HFFc6 (cell line): Measurements from ENCODE around the gene CD274. TPM values are rescaled to one million over a fixed set of nuclear protein-coding genes. Genes with fewer than 3 reads are reported as not detected.
"Not testable (repeated sequence)": the region's sequence is repeated elsewhere in the genome, so short reads cannot be mapped to it uniquely, and the experiment has no call there.

ENCODE experiments used
- DNase-seq: peaks from one replicate; pipeline ENCODE4 v3.0.0-alpha.2; 2018
- H3K27ac Mint-ChIP-seq: 2 replicates; pipeline ENCODE4 v1.8.0; 2020; ENCODE audit warnings: mild to moderate bottlenecking, mixed read lengths
- H3K27me3 Mint-ChIP-seq: 2 replicates; pipeline ENCODE4 v1.8.0; 2021; ENCODE audit warnings: mild to moderate bottlenecking, moderate library complexity, mixed read lengths; ENCODE audit not compliant: insufficient read depth
- H3K36me3 Mint-ChIP-seq: 2 replicates; pipeline ENCODE4 v1.8.0; 2021; ENCODE audit warnings: low read depth, mixed read lengths
- H3K4me1 Mint-ChIP-seq: 2 replicates; pipeline ENCODE4 v1.8.0; 2020; ENCODE audit warnings: low read depth, mixed read lengths
- H3K4me3 Mint-ChIP-seq: 2 replicates; pipeline ENCODE4 v1.8.0; 2020; ENCODE audit warnings: mild to moderate bottlenecking, moderate library complexity, mixed read lengths
- H3K9me3 Mint-ChIP-seq: 2 replicates; pipeline ENCODE4 v1.8.0; 2020; ENCODE audit warnings: mild to moderate bottlenecking, mixed read lengths
- total RNA-seq, 6 experiments: library from RNA; stranded (reverse); fragmentation: NEBNext Ultra II Directional; extraction: Animal tissue kit (Norgen Biotek cat#: 25700); gene quantifications; 2 replicates in 1 of 6; 3 replicates in 5 of 6; pipeline ENCODE4 v1.2.3, GENCODE V29; 2021
- TF ChIP-seq, protein P1 (sequence below): fragments of 200-600 bp; sonication (generic); IDR thresholded peaks from 2 replicates; pipeline ENCODE4 v1.5.0; 2021; ENCODE audit warnings: antibody characterized with exemption, mild to moderate bottlenecking

The CD274 gene
- total RNA-seq, 6 experiments from 2014 or later: 10.3 to 15.9 (median 13.0) TPM

DNA sequence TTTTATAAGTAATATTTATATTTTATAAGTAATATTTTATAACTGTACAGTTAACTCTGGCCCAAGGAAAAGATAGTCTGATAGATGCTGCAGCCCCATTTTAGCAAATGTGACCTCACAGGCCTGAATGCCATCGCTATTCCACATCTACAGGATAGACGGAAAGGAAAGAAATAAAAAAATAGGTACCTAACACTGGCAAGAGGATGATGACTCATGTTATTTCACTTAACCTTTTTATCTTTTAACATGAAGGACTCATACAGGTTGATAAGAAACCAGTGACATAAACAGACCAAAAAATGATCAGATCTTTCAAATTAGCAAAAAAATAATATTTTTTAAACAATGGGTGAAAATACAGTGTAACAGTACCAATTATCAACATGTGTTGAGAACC is 2.7 kb downstream of the CD274 start:
- Mint-ChIP-seq H3K4me1 (peaks cover 87% of the 10 kb centered on the region), H3K4me3 (peak overlapping the region; percentile 97), H3K9me3 (no peaks in the 10 kb centered on the region), H3K36me3 (peaks cover 28% of the 10 kb centered on the region), H3K27ac (peak overlapping the region; percentile 83), H3K27me3 (no peaks in the 10 kb centered on the region; the same call in 1 of the 2 replicates)
- TF ChIP-seq, protein P1, sequence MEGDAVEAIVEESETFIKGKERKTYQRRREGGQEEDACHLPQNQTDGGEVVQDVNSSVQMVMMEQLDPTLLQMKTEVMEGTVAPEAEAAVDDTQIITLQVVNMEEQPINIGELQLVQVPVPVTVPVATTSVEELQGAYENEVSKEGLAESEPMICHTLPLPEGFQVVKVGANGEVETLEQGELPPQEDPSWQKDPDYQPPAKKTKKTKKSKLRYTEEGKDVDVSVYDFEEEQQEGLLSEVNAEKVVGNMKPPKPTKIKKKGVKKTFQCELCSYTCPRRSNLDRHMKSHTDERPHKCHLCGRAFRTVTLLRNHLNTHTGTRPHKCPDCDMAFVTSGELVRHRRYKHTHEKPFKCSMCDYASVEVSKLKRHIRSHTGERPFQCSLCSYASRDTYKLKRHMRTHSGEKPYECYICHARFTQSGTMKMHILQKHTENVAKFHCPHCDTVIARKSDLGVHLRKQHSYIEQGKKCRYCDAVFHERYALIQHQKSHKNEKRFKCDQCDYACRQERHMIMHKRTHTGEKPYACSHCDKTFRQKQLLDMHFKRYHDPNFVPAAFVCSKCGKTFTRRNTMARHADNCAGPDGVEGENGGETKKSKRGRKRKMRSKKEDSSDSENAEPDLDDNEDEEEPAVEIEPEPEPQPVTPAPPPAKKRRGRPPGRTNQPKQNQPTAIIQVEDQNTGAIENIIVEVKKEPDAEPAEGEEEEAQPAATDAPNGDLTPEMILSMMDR: no peak
- no peak for DNase-seq

GRCh38 chr9:5453673-5454072 is 3.3 kb downstream of the CD274 start:
- no peak for DNase-seq
- Mint-ChIP-seq H3K27me3 (no peaks in the 10 kb centered on the region; the same call in 1 of the 2 replicates), H3K36me3 (peaks cover 34% of the 10 kb centered on the region), H3K4me1 (peaks cover 87% of the 10 kb centered on the region), H3K4me3 (peak overlapping the region; percentile 97), H3K27ac (peak overlapping the region; percentile 83), H3K9me3 (no peaks in the 10 kb centered on the region)
- TF ChIP-seq, protein P1: no peak

DNA sequence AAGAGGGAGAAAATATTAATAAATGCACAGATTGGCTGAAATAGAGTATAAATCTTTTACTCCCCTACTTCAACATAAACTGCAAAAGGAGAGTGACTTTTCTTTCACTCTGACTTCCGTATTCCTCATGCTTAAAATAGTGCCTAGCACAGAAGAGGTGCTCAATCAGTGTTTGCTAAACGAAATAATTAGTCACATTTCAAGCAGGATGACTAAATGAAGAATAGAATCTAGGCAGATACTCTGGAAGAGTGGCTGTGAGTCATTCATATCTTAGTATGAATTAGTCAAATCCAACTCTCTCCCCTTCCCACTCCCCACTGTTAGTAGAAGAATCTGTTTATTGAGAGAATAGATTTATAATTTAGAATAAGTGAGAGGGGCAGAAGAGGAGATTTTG is 4.8 kb downstream of the CD274 start:
- TF ChIP-seq, protein P1: no peak
- Mint-ChIP-seq H3K27ac (peak overlapping the region; percentile 83), H3K27me3 (no peaks in the 10 kb centered on the region; the same call in 1 of the 2 replicates), H3K4me3 (peak overlapping the region; percentile 97), H3K4me1 (peaks cover 87% of the 10 kb centered on the region), H3K36me3 (peaks cover 47% of the 10 kb centered on the region), H3K9me3 (no peaks in the 10 kb centered on the region)
- peak; percentile 76 for DNase-seq

- Mint-ChIP-seq H3K4me3 (no peak overlapping the region), H3K27ac (peak overlapping the region; percentile 14; the same call in 1 of the 2 replicates), H3K9me3 (no peaks in the 10 kb centered on the region), H3K4me1 (peaks cover 56% of the 10 kb centered on the region), H3K36me3 (peaks cover 64% of the 10 kb centered on the region), H3K27me3 (no peaks in the 10 kb centered on the region; the same call in 1 of the 2 replicates)
- TF ChIP-seq, protein P1: no peak
- DNase-seq: no peak
These were observed 9.0 kb downstream of the CD274 start for GRCh38 chr9:5459289-5459829.

DNA sequence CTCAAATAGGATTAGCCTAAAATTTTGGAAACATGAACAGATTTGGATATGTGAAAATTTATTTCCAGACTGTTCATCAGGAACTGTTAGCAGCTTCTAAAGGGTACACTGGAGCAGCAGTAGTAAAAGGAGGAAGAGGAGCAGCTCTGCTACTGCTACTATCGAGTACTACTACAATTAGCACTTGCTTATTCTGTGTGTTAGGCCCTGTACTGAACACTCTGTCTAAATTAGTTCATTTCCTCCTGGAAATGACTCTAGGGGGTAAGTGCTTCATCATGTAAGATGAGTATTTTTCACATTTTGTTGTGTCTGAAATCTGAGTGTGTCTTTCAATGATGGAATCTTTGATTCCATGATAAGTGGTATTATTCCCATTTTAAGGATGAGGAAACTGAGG is 9.8 kb downstream of the CD274 start:
- DNase-seq: no peak
- TF ChIP-seq, protein P1: no peak
- Mint-ChIP-seq H3K4me1 (peaks cover 48% of the 10 kb centered on the region), H3K9me3 (no peaks in the 10 kb centered on the region), H3K4me3 (no peak overlapping the region), H3K27ac (peak overlapping the region; percentile 14; the same call in 1 of the 2 replicates), H3K36me3 (peaks cover 67% of the 10 kb centered on the region), H3K27me3 (no peaks in the 10 kb centered on the region; the same call in 1 of the 2 replicates)

- not testable (repeated sequence) for H3K4me3 Mint-ChIP-seq, DNase-seq, H3K9me3 Mint-ChIP-seq, H3K27me3 Mint-ChIP-seq
- H3K36me3 Mint-ChIP-seq: peaks cover 70% of the 10 kb centered on the region
- H3K27ac Mint-ChIP-seq: peak overlapping the region; percentile 56; the same call in 1 of the 2 replicates
- H3K4me1 Mint-ChIP-seq: peaks cover 43% of the 10 kb centered on the region
These were observed 14.5 kb downstream of the CD274 start for GRCh38 chr9:5464831-5465330.
